Measurements from ENCODE around the gene RTN3.
"Not testable (repeated sequence)": the region's sequence is repeated elsewhere in the genome, so short reads cannot be mapped to it uniquely, and the experiment has no call there.

RTN3 gene

GRCh38 chr11:63683133-63683991 lies 2.1 kb downstream of the RTN3 start:
- no peak for DNase-seq

GRCh38 chr11:63685158-63685721 lies 3.9 kb downstream of the RTN3 start:
- DNase-seq, result not testable (repeated sequence)

GRCh38 chr11:63686926-63687325 lies 5.6 kb downstream of the RTN3 start:
- no peak for DNase-seq

- no peak for DNase-seq
Observed at GRCh38 chr11:63687845-63688244, 6.5 kb downstream of the RTN3 start.

GRCh38 chr11:63694596-63694995 lies 13.3 kb downstream of the RTN3 start:
- no peak for DNase-seq

GRCh38 chr11:63698976-63699733 lies 17.9 kb downstream of the RTN3 start:
- DNase-seq, result no peak

GRCh38 chr11:63699896-63700295 lies 18.6 kb downstream of the RTN3 start:
- no peak for DNase-seq

GRCh38 chr11:63705526-63705925 lies 24.2 kb downstream of the RTN3 start:
- DNase-seq, result no peak

- no peak for DNase-seq
Observed at GRCh38 chr11:63708764-63709163, 27.5 kb downstream of the RTN3 start.

GRCh38 chr11:63709336-63709884 lies 28.1 kb downstream of the RTN3 start:
- no peak for DNase-seq

GRCh38 chr11:63710476-63711217 lies 29.3 kb downstream of the RTN3 start:
- no peak for DNase-seq

GRCh38 chr11:63711838-63712237 lies 30.5 kb downstream of the RTN3 start:
- DNase-seq, result no peak

GRCh38 chr11:63713766-63714165 lies 32.5 kb downstream of the RTN3 start:
- no peak for DNase-seq

GRCh38 chr11:63716046-63716445 lies 34.7 kb downstream of the RTN3 start:
- no peak for DNase-seq

- no peak for DNase-seq
Observed at GRCh38 chr11:63719001-63719400, 37.7 kb downstream of the RTN3 start.

GRCh38 chr11:63719987-63720386 lies 38.7 kb downstream of the RTN3 start:
- no peak for DNase-seq

- DNase-seq, result no peak
Observed at GRCh38 chr11:63720611-63721010, 39.3 kb downstream of the RTN3 start.

GRCh38 chr11:63729326-63729725 lies 48.0 kb downstream of the RTN3 start:
- DNase-seq, result no peak

- DNase-seq, result no peak
Observed at GRCh38 chr11:63736864-63737263, 55.6 kb downstream of the RTN3 start.

GRCh38 chr11:63737718-63738117 lies 56.4 kb downstream of the RTN3 start:
- DNase-seq, result no peak

GRCh38 chr11:63738720-63739360 lies 57.5 kb downstream of the RTN3 start:
- peak; percentile 27 to 32 for DNase-seq

All from SHP77 (cell line).